Mesenchymal stem cell (in vitro differentiated cells and primary cell): ENCODE measurements around the gene CLIC5.

Source experiments
- DNase-seq: peaks from one replicate; pipeline ENCODE4 v3.0.0-alpha.2; 2013
- H2AFZ ChIP-seq: one replicate; pipeline ENCODE4 v1.6.1; 2013; ENCODE audit warnings: low read depth, mild to moderate bottlenecking, control low read depth, inconsistent platforms, low read length, moderate library complexity
- H2AK5ac ChIP-seq: 2 replicates; pipeline ENCODE4 v1.6.1; 2013; ENCODE audit warnings: low read length, moderate library complexity, mild to moderate bottlenecking, inconsistent platforms; ENCODE audit not compliant: severe bottlenecking
- H2BK120ac ChIP-seq: one replicate; pipeline ENCODE4 v1.6.1; 2013; ENCODE audit warnings: low read depth, mild to moderate bottlenecking, inconsistent platforms, low read length, moderate library complexity
- H2BK12ac ChIP-seq, 2 experiments: one replicate each; pipeline ENCODE4 v1.6.1; 2013; ENCODE audit warnings: inconsistent platforms in 2 of 2, low read length in 2 of 2, mild to moderate bottlenecking in 2 of 2, moderate library complexity in 2 of 2, control low read depth in 1 of 2
- H2BK15ac ChIP-seq: one replicate; pipeline ENCODE4 v1.6.1; 2013; ENCODE audit warnings: mild to moderate bottlenecking, low read depth, inconsistent platforms; ENCODE audit not compliant: poor library complexity, severe bottlenecking
- H2BK5ac ChIP-seq: 2 replicates; pipeline ENCODE4 v1.6.1; 2013; ENCODE audit warnings: low read depth, mild to moderate bottlenecking, low read length, control low read depth, inconsistent platforms; ENCODE audit not compliant: poor library complexity, severe bottlenecking
- H3K14ac ChIP-seq, 2 experiments: one replicate each; pipeline ENCODE4 v1.6.1; 2013; ENCODE audit warnings: inconsistent platforms in 2 of 2, low read length in 2 of 2, control low read depth in 1 of 2, mild to moderate bottlenecking in 1 of 2, moderate library complexity in 1 of 2
- H3K18ac ChIP-seq, 2 experiments: one replicate each; pipeline ENCODE4 v1.6.1; 2013; ENCODE audit warnings: inconsistent platforms in 2 of 2, low read length in 2 of 2, control low read depth in 1 of 2, low read depth in 1 of 2, mild to moderate bottlenecking in 1 of 2
- H3K23ac ChIP-seq, 2 experiments: one replicate each; pipeline ENCODE4 v1.6.1; 2013; ENCODE audit warnings: inconsistent platforms in 2 of 2, low read length in 2 of 2, mild to moderate bottlenecking in 2 of 2, moderate library complexity in 2 of 2, control low read depth in 1 of 2
- H3K27ac ChIP-seq: 2 replicates; pipeline ENCODE4 v1.5.1; 2013; ENCODE audit warnings: mild to moderate bottlenecking, moderate library complexity, low read length, control low read depth, inconsistent platforms; ENCODE audit not compliant: poor library complexity, severe bottlenecking
- H3K27me3 ChIP-seq, 2 experiments: 2 replicates each; pipeline versions ENCODE4 v1.6.1 to v1.7.0; 2013; ENCODE audit warnings: low read length in 2 of 2, mild to moderate bottlenecking in 2 of 2, moderate library complexity in 2 of 2, control low read depth in 1 of 2, inconsistent platforms in 1 of 2; ENCODE audit not compliant: control insufficient read depth in 1 of 2, insufficient read depth in 1 of 2
- H3K36me3 ChIP-seq, 2 experiments: 2 replicates each; pipeline versions ENCODE4 v1.6.1 to v1.7.0; 2013; ENCODE audit warnings: low read length in 2 of 2, control low read depth in 1 of 2, inconsistent platforms in 1 of 2, low read depth in 1 of 2, mild to moderate bottlenecking in 1 of 2; ENCODE audit not compliant: insufficient read depth in 2 of 2, control insufficient read depth in 1 of 2
- H3K4ac ChIP-seq, 2 experiments: one replicate each; pipeline ENCODE4 v1.6.1; 2013; ENCODE audit warnings: inconsistent platforms in 2 of 2, low read length in 2 of 2, mild to moderate bottlenecking in 2 of 2, moderate library complexity in 2 of 2, control low read depth in 1 of 2, low read depth in 1 of 2
- H3K4me1 ChIP-seq: 2 replicates; pipeline ENCODE4 v1.6.1; 2013; ENCODE audit warnings: low read depth, low read length, control low read depth; ENCODE audit not compliant: control insufficient read depth, insufficient read depth
- H3K4me2 ChIP-seq: 2 replicates; pipeline ENCODE4 v1.6.1; 2013; ENCODE audit warnings: low read length, mild to moderate bottlenecking, inconsistent platforms; ENCODE audit not compliant: poor library complexity, severe bottlenecking
- H3K4me3 ChIP-seq, 2 experiments: 2 replicates each; pipeline versions ENCODE4 v1.5.1 to v1.7.0; 2013; ENCODE audit warnings: low read length in 2 of 2, mild to moderate bottlenecking in 2 of 2, control low read depth in 1 of 2, low read depth in 1 of 2; ENCODE audit not compliant: insufficient read depth in 1 of 2
- H3K79me1 ChIP-seq: replicated peaks from 2 replicates; pipeline ENCODE4 v1.6.1; 2013; ENCODE audit warnings: mild to moderate bottlenecking, control low read depth, low read length, inconsistent platforms; ENCODE audit not compliant: poor library complexity, severe bottlenecking
- H3K9ac ChIP-seq: 2 replicates; pipeline ENCODE4 v1.7.0; 2013; ENCODE audit warnings: mild to moderate bottlenecking, low read length, moderate library complexity
- H3K9me3 ChIP-seq: 2 replicates; pipeline ENCODE4 v1.7.0; 2013; ENCODE audit warnings: mild to moderate bottlenecking, low read length; ENCODE audit not compliant: control insufficient read depth
- H4K8ac ChIP-seq: one replicate; pipeline ENCODE4 v1.6.1; 2013; ENCODE audit warnings: inconsistent platforms, mild to moderate bottlenecking, low read length, moderate library complexity
- H4K91ac ChIP-seq: one replicate; pipeline ENCODE4 v1.6.1; 2013; ENCODE audit warnings: mild to moderate bottlenecking, low read length, inconsistent platforms
- WGBS: methylation state at CpG from one replicate; pipeline ENCODE4 v1.1.7; 2013; ENCODE audit warnings: mixed read lengths; 5-methylcytosine and 5-hydroxymethylcytosine counted together

Gene CLIC5

DNA sequence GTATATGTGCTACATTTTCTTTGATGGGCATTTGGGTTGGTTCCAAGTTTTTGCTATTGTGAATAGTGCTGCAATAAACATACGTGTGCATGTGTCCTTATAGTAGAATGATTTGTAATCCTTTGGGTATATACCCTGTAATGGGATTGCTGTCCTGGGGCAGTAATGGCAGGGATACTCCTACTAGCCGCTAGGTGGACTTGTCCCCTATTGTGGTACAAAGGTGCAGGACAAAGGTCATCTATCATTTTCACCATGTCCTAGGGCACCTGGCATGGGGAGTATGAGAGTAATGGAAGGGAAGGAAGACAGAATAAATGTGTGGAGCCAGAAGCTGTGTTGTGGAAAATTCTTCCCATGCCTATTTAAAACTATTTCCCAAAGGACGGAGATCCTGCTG is 174.6 kb downstream of the CLIC5 start:
- WGBS: 89% methylated on average over 3 of the region's 3 CpGs

DNA sequence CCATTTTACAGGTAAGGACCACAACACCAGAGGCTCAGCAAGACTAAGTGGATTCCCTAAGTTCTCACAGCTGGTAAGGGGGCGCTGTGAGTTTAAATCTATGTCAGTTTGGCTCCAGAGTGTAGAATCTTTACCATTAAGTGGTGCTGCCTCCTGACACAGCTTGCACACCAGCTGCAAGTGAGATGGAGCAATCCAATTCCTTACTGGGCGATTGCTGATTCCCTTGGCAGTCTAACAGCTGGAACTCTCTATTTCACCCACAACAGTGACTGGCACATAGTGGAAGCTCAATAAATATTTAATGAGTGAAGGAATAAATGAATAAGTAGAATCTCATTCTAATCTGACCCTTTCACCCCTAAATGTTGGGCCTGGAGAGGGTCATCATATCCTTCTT is 176.7 kb downstream of the CLIC5 start:
- H3K4me1 ChIP-seq: peaks cover 4% of the 10 kb centered on the region
- no peak overlapping the region for H3K4me3 ChIP-seq
- WGBS: 75% methylated on average over 1 of the region's 2 CpGs
- no peak overlapping the region for H2AFZ ChIP-seq
- peaks cover 0 to 3% of the 10 kb centered on the region in 2 experiments for H3K27me3 ChIP-seq
- no peaks in the 10 kb centered on the region for H3K36me3 ChIP-seq
- no peaks in the 10 kb centered on the region for H3K79me1 ChIP-seq
- H4K8ac ChIP-seq: no peak overlapping the region
- no peak overlapping the region for H2AK5ac ChIP-seq
- no peak overlapping the region for H4K91ac ChIP-seq
- no peak overlapping the region for H3K18ac ChIP-seq
- H3K4me2 ChIP-seq: no peak overlapping the region
- H3K14ac ChIP-seq: no peak overlapping the region
- no peak overlapping the region for H2BK12ac ChIP-seq
- H3K23ac ChIP-seq: no peak overlapping the region
- H3K4ac ChIP-seq: no peak overlapping the region
- H2BK5ac ChIP-seq: no peak overlapping the region
- no peak overlapping the region for H2BK15ac ChIP-seq
- DNase-seq: no peak
- no peak overlapping the region for H3K9ac ChIP-seq
- no peak overlapping the region for H3K27ac ChIP-seq
- no peak overlapping the region for H2BK120ac ChIP-seq
- no peaks in the 10 kb centered on the region for H3K9me3 ChIP-seq

More for the DNA sequence above, 174.6 kb downstream of the CLIC5 start:
- no peak overlapping the region for H3K18ac ChIP-seq
- H4K8ac ChIP-seq: no peak overlapping the region
- H2AFZ ChIP-seq: no peak overlapping the region
- H3K27ac ChIP-seq: no peak overlapping the region
- no peaks in the 10 kb centered on the region for H3K36me3 ChIP-seq
- no peak overlapping the region for H3K23ac ChIP-seq
- no peaks in the 10 kb centered on the region for H3K79me1 ChIP-seq
- H2AK5ac ChIP-seq: no peak overlapping the region
- no peak overlapping the region for H3K4ac ChIP-seq
- H4K91ac ChIP-seq: no peak overlapping the region
- H2BK12ac ChIP-seq: no peak overlapping the region
- peaks cover 0 to 3% of the 10 kb centered on the region in 2 experiments for H3K27me3 ChIP-seq
- no peak overlapping the region for H2BK15ac ChIP-seq
- H3K14ac ChIP-seq: no peak overlapping the region
- no peak overlapping the region for H2BK120ac ChIP-seq
- no peak for DNase-seq
- H3K9ac ChIP-seq: no peak overlapping the region
- H3K4me3 ChIP-seq: no peak overlapping the region
- no peaks in the 10 kb centered on the region for H3K9me3 ChIP-seq
- no peaks in the 10 kb centered on the region for H3K4me1 ChIP-seq
- no peak overlapping the region for H3K4me2 ChIP-seq
- H2BK5ac ChIP-seq: no peak overlapping the region

DNA sequence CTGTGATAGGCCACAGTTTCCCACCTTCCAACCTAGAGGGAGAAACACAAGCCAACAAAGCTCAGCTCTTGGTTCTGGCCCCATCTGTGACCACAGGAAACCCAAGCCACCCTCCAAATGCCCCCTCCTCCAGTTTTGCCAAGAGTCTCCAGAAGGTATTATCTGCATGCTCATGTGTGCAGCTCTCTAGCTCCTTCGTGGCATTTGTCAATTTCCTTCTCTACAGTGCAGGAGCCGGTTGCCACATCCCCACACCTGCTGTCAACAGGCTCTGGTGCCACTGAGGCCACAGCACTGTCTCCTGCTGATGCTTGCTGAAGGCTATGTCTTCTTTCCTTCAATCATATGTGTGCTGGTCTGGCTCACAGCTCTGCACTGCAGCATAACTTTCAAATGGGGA is 177.2 kb downstream of the CLIC5 start:
- Histone ChIP-seq H4K91ac (no peak overlapping the region), H3K14ac (no peak overlapping the region), H2BK15ac (no peak overlapping the region), H3K18ac (no peak overlapping the region), H3K4ac (no peak overlapping the region), H2BK12ac (no peak overlapping the region), H3K4me2 (no peak overlapping the region), H3K4me1 (peaks cover 4% of the 10 kb centered on the region), H3K27ac (no peak overlapping the region), H3K23ac (no peak overlapping the region), H3K27me3 (peaks cover 0 to 3% of the 10 kb centered on the region in 2 experiments), H3K9me3 (no peaks in the 10 kb centered on the region), H3K79me1 (no peaks in the 10 kb centered on the region), H2AK5ac (no peak overlapping the region), H3K9ac (no peak overlapping the region), H2AFZ (no peak overlapping the region), H3K36me3 (no peaks in the 10 kb centered on the region), H2BK5ac (no peak overlapping the region), H2BK120ac (no peak overlapping the region), H3K4me3 (no peak overlapping the region), H4K8ac (no peak overlapping the region)
- no peak for DNase-seq
- WGBS: 77% methylated on average over 2 of the region's 2 CpGs

DNA sequence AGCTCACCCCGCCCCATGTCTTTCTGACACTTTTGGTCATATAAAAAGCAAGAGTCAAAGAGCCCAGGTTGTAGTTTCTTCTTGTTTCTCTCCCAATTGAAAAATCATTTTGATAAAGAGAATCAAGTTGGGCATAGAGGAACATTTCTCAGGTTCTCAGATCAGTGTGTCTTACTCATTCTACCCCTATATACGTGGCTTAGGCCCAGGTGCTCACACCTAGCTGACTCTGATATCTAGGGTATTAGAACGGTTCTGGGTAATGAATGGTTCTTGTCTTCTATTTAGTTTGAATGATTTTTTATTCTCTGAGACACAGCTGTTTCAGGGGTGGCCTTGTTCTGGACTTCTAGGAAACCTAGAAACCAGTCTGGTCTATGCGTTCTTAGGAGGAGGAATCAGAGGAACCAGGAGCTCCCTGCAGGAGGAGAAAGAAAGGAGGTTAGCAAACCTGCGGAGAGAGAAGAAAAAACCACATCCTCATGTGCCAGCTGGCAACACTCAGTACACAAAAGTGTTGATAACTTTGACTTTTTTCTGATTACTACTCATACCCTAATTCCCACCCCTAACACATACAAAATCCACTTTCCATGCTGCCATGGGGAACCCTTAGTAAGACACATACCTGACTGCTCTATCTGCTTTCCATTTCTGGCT is 178.0 kb downstream of the CLIC5 start:
- Histone ChIP-seq H3K4me1 (peaks cover 4% of the 10 kb centered on the region), H3K4me3 (no peak overlapping the region), H3K14ac (no peak overlapping the region), H3K18ac (no peak overlapping the region), H3K27me3 (peaks cover 0 to 3% of the 10 kb centered on the region in 2 experiments), H2BK5ac (no peak overlapping the region), H3K4me2 (no peak overlapping the region), H3K79me1 (no peaks in the 10 kb centered on the region), H2BK15ac (no peak overlapping the region), H2AFZ (no peak overlapping the region), H3K27ac (no peak overlapping the region), H3K23ac (no peak overlapping the region), H3K36me3 (no peaks in the 10 kb centered on the region), H3K9ac (no peak overlapping the region), H2AK5ac (no peak overlapping the region), H4K8ac (no peak overlapping the region), H4K91ac (no peak overlapping the region), H3K4ac (no peak overlapping the region), H2BK120ac (no peak overlapping the region), H2BK12ac (no peak overlapping the region), H3K9me3 (no peaks in the 10 kb centered on the region)
- no peak for DNase-seq
- 92% methylated on average over 4 of the region's 5 CpGs for WGBS
